ENCODE results near the gene AMN.

DNA sequence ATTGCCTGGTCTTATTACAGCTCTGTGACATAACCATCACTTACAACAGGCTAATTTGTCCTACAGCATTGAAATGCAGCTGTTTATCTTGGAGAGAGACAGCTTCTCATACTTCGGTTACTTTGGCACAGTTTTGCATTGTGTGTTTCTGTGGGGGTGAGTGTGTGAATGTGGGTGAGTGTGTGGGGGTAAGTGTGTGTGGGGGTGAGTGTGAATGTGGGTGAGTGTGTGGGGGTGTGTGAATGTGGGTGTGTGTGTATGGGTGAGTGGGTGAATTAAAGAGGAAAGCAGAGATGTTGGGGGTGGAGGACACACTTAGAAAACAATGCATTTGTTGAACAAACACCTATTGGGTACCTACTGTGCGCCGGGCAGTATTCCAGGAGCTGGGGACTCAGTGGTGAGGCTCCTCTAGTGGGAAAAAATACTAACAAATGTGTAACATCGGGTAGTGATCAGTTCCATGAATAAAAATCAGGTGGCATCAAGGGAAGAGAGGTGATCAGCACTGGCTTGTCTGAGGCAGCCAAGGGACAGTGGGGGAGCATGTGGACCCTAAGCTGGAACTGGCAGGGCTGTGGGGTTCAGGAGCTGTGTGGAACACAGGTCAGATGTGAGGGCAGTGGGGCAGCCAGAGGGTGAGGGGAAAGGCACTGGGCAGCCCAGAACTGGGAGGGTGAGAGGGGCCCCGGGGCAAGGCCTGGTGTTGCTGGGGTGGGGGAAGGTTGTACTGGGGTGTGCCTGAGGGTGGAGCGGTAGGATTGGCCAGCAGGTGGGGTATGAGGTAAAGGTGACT, 44.1 kb upstream of the AMN start:
- TF ChIP-seq, protein P1, sequence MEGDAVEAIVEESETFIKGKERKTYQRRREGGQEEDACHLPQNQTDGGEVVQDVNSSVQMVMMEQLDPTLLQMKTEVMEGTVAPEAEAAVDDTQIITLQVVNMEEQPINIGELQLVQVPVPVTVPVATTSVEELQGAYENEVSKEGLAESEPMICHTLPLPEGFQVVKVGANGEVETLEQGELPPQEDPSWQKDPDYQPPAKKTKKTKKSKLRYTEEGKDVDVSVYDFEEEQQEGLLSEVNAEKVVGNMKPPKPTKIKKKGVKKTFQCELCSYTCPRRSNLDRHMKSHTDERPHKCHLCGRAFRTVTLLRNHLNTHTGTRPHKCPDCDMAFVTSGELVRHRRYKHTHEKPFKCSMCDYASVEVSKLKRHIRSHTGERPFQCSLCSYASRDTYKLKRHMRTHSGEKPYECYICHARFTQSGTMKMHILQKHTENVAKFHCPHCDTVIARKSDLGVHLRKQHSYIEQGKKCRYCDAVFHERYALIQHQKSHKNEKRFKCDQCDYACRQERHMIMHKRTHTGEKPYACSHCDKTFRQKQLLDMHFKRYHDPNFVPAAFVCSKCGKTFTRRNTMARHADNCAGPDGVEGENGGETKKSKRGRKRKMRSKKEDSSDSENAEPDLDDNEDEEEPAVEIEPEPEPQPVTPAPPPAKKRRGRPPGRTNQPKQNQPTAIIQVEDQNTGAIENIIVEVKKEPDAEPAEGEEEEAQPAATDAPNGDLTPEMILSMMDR (IDR thresholded peaks at IDR 0.05): no peak
- TF ChIP-seq POLR2A (IDR thresholded peaks at IDR 0.05; ENCODE audit: low read depth): no peak
- no peak for TF ChIP-seq POLR2AphosphoS5 (IDR thresholded peaks at IDR 0.05)
- no peak for TF ChIP-seq EP300 (IDR thresholded peaks at IDR 0.05)
